DND-41 (cell line): ENCODE data around the gene DDO.

Experiments used
- ATAC-seq: fragments of 200-7000 bp; cut with Tn5 transposase; 3 replicates; pipeline ENCODE4 v1.9.1; 2021; ENCODE audit warnings: low read depth; ENCODE audit not compliant: insufficient read depth
- DNase-seq: peaks from one replicate; pipeline ENCODE4 v3.0.0-alpha.2; 2020
- H2AFZ ChIP-seq: 2 replicates; pipeline ENCODE4 v1.6.0; 2012; ENCODE audit warnings: low read depth, low read length
- H3K27ac ChIP-seq: 2 replicates; pipeline ENCODE4 v1.5.1; 2012; ENCODE audit warnings: low read length, inconsistent platforms
- H3K27me3 ChIP-seq: fragments of 200-600 bp; sonication (generic); 2 replicates; pipeline ENCODE4 v1.6.0; 2012; ENCODE audit warnings: low read length, mild to moderate bottlenecking, inconsistent platforms; ENCODE audit not compliant: insufficient read depth, poor library complexity
- H3K36me3 ChIP-seq: 2 replicates; pipeline ENCODE4 v1.5.1; 2012; ENCODE audit warnings: low read length, inconsistent platforms; ENCODE audit not compliant: insufficient read depth
- H3K4me1 ChIP-seq: 2 replicates; pipeline ENCODE4 v1.5.1; 2012; ENCODE audit warnings: mild to moderate bottlenecking, low read length; ENCODE audit not compliant: insufficient read depth
- H3K4me2 ChIP-seq: 2 replicates; pipeline ENCODE4 v1.6.0; 2012; ENCODE audit warnings: mild to moderate bottlenecking, moderate library complexity, low read length, inconsistent platforms; ENCODE audit not compliant: insufficient read depth
- H3K4me3 ChIP-seq, 2 experiments: fragments of 200-600 bp in 1 of 2; shearing (Covaris generic) in 1 of 2; 2 replicates each; pipeline ENCODE4 v1.5.1; 2012 to 2016; ENCODE audit warnings: inconsistent platforms in 2 of 2, low read length in 2 of 2, mild to moderate bottlenecking in 2 of 2, low read depth in 1 of 2, moderate library complexity in 1 of 2
- H3K79me2 ChIP-seq: 2 replicates; pipeline ENCODE4 v1.6.0; 2012; ENCODE audit warnings: low read length, inconsistent platforms; ENCODE audit not compliant: insufficient read depth
- H3K9ac ChIP-seq: 2 replicates; pipeline ENCODE4 v1.6.0; 2012; ENCODE audit warnings: low read depth, mild to moderate bottlenecking, inconsistent platforms, low read length, moderate library complexity
- H3K9me3 ChIP-seq: 2 replicates; pipeline ENCODE4 v1.5.1; 2012; ENCODE audit warnings: low read length, moderate library complexity, mild to moderate bottlenecking, inconsistent platforms; ENCODE audit not compliant: insufficient read depth, severe bottlenecking
- H4K20me1 ChIP-seq: 2 replicates; pipeline ENCODE4 v1.6.0; 2012; ENCODE audit warnings: low read length; ENCODE audit not compliant: insufficient read depth
- CTCF ChIP-seq: IDR thresholded peaks from 2 replicates; pipeline ENCODE4 v1.5.1; 2012; ENCODE audit warnings: borderline replicate concordance, low read length, moderate library complexity, mild to moderate bottlenecking; ENCODE audit not compliant: poor library complexity, severe bottlenecking; ENCODE audit errors: extremely low read depth
- EZH2 ChIP-seq: IDR thresholded peaks from 3 replicates; pipeline ENCODE4 v1.6.1; 2012; ENCODE audit warnings: borderline replicate concordance, low read depth, mild to moderate bottlenecking, moderate library complexity, low read length, inconsistent platforms; ENCODE audit not compliant: severe bottlenecking

Gene DDO

GRCh38 chr6:110342759-110343158 lies 72.6 kb downstream of the DDO start:
- H2AFZ ChIP-seq = no peak overlapping the region
- H3K9me3 ChIP-seq = no peaks in the 10 kb centered on the region
- no peaks in the 10 kb centered on the region for H4K20me1 ChIP-seq
- H3K4me1 ChIP-seq = no peaks in the 10 kb centered on the region
- DNase-seq (no peak), ATAC-seq (no peak)
- peaks cover 8% of the 10 kb centered on the region for H3K27me3 ChIP-seq
- no peaks in the 10 kb centered on the region for H3K36me3 ChIP-seq
- H3K9ac ChIP-seq = no peak overlapping the region
- TF ChIP-seq CTCF (no peak), EZH2 (no peak)
- no peak overlapping the region for H3K4me2 ChIP-seq
- no peak overlapping the region for H3K27ac ChIP-seq
- no peaks in the 10 kb centered on the region for H3K79me2 ChIP-seq
- no peak overlapping the region for H3K4me3 ChIP-seq
